Fibroblast of skin of right quadriceps (primary cell): Measurements from ENCODE around the gene CCR2.
"Not testable (repeated sequence)": the region's sequence is repeated elsewhere in the genome, so short reads cannot be mapped to it uniquely, and the experiment has no call there.

Source experiments
- DNase-seq: peaks from one replicate; pipeline ENCODE4 v3.0.0-alpha.2; 2013

Gene CCR2

GRCh38 chr3:46380471-46381221 lies 26.7 kb downstream of the CCR2 start:
- no peak for DNase-seq

DNA sequence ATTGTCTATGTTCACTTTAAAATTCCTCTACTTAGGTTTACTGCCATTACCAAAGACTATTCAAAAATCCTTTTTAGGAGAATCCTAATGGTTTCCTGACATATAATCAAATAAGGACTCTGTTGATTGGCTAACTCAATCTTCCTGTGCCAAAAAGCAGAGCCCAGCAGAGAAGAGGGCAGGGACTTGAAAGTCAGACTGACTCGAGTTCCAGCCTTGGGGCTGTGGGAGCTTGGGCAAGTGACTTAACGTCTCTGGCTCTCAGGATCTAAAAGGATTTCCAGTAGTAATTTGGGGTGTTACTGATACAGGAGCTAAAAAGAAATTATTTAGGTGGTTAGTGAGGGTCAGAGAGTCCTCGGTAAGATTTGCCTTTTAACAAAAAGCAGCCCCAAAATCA lies 27.7 kb downstream of the CCR2 start:
- DNase-seq, result no peak

- no peak for DNase-seq
Observed at GRCh38 chr3:46383211-46383950, 29.5 kb downstream of the CCR2 start.

GRCh38 chr3:46383951-46384330 lies 30.0 kb downstream of the CCR2 start:
- no peak for DNase-seq

GRCh38 chr3:46386205-46386604 lies 32.3 kb downstream of the CCR2 start:
- no peak for DNase-seq

DNA sequence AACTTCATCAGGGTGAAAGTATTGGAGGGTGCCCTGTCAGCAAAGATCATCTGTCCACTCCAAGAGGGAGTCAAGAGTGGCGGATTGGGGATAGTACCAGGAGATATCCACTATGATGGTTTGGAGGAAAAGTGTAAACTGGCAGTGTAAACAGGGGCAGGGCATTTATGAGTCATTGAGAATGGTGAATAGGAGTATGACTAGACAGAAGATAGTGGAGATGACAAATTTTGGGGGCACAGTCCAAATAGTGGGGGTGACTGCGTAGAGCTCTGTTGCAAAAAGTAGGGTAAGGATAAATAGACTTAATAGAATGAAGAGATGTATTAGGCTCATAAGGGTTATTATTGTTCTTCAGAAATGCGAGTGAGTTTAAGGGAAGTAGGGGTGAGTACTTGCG lies 34.9 kb downstream of the CCR2 start:
- not testable (repeated sequence) for DNase-seq

- DNase-seq, result no peak
Observed at GRCh38 chr3:46389306-46389705, 35.4 kb downstream of the CCR2 start.

DNA sequence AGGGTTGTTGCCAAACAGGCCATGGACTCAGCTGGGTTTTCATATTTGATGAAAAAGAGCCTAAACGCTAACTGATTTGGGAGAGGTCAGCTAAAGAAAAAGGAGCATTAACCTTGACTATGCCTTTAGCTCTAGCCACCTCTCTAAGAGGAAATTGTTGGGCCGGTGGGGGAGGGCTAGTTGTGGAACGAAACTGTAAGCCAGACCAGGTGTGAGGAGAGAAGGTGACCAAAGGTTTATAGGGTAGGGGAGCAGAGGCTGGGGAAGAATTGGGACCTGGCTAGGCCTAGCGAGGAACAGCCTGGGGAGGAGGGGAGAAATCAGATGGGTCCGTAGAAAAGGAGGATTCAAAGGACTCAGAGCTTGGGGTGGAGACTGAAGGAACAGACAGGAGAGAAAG lies 37.6 kb downstream of the CCR2 start:
- not testable (repeated sequence) for DNase-seq

- DNase-seq, result no peak
Observed at GRCh38 chr3:46393011-46393410, 39.1 kb downstream of the CCR2 start.

DNA sequence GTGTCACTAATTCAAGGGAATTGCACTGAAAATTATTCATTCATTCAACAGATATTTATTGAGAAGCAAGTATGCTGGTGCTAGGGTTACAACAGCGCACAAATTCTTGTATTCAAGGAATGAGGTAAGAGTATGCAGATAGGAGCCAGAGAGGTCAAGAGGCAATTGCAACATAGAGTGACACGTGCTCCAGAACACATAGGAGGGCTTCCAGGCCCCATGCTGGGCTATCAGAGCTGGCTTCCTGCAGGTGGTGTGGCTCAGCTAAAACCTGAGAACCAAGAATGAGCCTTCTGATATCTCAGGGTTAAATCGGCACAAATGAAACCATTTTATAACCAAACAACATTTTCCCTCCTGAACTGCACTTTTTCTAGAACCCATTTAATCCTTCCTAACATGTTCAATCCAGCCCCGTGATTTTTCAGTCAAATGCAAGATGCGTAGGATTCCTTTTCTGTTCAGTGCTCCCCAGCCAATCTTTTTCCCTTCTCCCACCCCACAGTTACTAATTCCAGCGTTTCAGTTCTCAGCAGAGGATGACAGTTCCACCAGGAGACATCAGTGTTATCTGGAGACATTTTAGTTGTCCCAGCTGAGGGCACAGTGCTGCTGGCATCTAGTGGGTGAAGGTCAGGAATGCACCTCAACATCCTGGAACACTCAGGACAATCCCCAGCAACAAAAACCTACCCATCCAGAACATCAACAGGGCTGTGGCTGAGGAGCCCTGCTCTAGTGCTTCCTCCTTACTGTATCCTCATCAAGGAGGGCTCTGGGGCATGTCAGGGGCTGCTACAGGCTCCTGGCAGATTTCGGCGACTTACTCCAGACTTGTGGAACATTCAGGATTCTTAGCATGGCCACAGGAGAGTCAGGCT lies 39.9 kb downstream of the CCR2 start:
- DNase-seq, result no peak

- DNase-seq, result no peak
Observed at GRCh38 chr3:46395210-46395661, 41.3 kb downstream of the CCR2 start.

GRCh38 chr3:46395766-46396530 lies 42.0 kb downstream of the CCR2 start:
- DNase-seq, result no peak

DNA sequence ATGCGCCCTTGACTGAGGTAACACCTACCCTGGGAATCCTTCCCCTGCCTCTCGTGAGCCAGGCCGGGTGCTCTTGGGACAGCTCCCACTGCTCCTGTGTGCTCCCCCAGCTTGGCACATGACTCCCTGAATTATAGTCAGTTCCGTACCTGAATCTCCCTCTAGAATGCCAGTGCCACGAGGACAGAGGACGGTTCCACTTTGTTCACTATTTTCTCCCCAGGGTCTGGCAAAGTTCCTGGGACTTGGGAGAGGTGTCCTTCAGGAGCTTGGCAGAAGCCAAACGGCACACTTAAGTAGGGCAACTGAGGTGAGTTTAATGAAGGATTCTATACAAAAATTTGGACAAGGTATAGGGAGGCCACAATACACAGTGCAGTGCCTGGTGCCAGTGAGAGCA lies 43.2 kb downstream of the CCR2 start:
- DNase-seq, result no peak

GRCh38 chr3:46398186-46398955 lies 44.5 kb downstream of the CCR2 start:
- DNase-seq, result no peak

GRCh38 chr3:46399098-46399497 lies 45.2 kb downstream of the CCR2 start:
- DNase-seq, result no peak

GRCh38 chr3:46399557-46399956 lies 45.6 kb downstream of the CCR2 start:
- DNase-seq, result no peak

DNA sequence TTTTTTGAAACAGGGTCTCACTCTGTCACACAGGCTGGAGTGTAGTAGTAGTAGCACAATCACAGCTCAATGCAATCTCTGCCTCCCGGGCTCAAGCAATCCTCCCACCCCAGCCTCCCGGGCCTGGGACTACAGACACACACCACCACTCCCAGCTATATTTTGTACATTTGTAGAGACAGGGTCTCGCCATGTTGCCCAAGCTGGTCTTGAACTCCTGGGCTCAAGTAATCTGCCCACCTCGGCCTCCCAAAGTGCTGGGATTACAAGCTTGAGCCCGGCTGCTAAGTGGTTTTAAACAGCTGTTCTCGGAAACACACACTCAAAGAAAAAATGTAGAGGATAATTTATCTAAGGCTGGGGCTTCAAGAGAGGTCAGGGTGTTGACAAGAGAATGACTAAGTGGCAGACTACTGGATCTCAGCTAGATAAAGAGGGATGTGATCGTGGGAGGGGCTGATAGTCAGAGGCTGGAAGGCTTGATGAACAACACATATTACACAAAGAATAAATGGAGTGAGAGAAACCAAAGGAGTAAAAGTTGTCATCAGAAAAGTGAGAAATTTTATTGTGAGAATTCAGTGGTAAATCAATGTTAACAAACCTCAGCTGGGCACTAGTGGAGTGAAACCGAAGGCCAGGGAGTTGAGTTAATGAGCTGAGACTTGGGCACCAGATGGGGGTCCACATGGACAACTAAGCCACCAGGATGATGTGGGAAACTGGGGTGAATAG lies 46.3 kb downstream of the CCR2 start:
- DNase-seq, result peak; percentile 68

DNA sequence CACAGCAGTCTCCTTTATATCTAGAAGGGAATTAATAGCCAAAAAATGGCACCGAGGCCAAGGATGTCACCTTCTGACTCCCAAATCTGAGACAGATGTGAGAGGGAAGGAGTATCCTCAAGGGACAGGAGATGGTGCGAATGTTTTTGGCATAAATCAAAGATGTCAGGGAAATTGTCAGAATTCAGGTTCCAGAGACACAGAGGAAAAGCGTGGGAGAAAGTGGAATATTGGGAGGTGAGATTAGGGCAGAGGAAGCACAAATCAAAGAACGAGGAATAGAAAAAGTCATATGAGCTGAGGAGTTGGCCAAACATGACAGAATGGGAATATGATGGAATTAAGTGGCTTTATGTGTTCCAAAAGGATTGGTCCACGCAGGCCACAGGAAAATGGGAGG lies 46.9 kb downstream of the CCR2 start:
- no peak for DNase-seq

DNA sequence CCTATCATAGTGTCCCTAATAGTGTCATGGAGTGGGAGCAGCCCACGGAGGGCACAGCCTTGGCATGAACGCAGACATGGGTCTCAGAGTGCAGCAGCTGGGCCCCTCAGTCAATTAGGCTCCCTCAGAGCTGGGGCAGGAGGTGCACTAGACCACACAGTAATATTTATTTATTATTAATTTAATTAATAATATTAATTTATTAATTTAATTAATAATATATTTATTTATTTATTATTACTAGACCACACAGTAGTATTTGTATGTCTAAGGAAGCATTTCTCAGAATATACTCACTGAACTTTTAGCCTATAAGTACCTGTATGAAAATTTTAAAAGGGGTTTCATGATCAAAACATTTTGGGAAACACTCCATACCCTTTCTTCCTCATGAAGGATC lies 47.7 kb downstream of the CCR2 start:
- no peak for DNase-seq

- DNase-seq, result not testable (repeated sequence)
Observed at GRCh38 chr3:46402902-46403301, 49.0 kb downstream of the CCR2 start.
